SK-N-DZ (cell line): ENCODE data around the gene ETV1.

Experiments used
- DNase-seq: peaks from one replicate; pipeline ENCODE4 v3.0.0-alpha.2; 2015; ENCODE audit warnings: low spot score

ETV1 gene

GRCh38 chr7:13987395-13987794, 2.1 kb downstream of the ETV1 start:
- DNase-seq = no peak

GRCh38 chr7:13986208-13986607, 3.3 kb downstream of the ETV1 start:
- no peak for DNase-seq

- no peak for DNase-seq
Observed at GRCh38 chr7:13984831-13985685, 4.4 kb downstream of the ETV1 start.

- no peak for DNase-seq
Observed at GRCh38 chr7:13984061-13984460, 5.4 kb downstream of the ETV1 start.

- DNase-seq = no peak
Observed at GRCh38 chr7:13982940-13983677, 6.4 kb downstream of the ETV1 start.

- DNase-seq = peak; percentile 10
Observed at GRCh38 chr7:13981070-13981469, 8.4 kb downstream of the ETV1 start.

- no peak for DNase-seq
Observed at GRCh38 chr7:13980474-13980873, 9.0 kb downstream of the ETV1 start.

- no peak for DNase-seq
Observed at GRCh38 chr7:13979671-13980435, 9.6 kb downstream of the ETV1 start.

GRCh38 chr7:13976594-13976993, 12.9 kb downstream of the ETV1 start:
- DNase-seq = no peak

GRCh38 chr7:13965077-13965476, 24.4 kb downstream of the ETV1 start:
- no peak for DNase-seq

- DNase-seq = no peak
Observed at GRCh38 chr7:13963925-13964324, 25.5 kb downstream of the ETV1 start.

- no peak for DNase-seq
Observed at GRCh38 chr7:13955494-13955893, 34.0 kb downstream of the ETV1 start.

- no peak for DNase-seq
Observed at GRCh38 chr7:13953368-13953767, 36.1 kb downstream of the ETV1 start.

- DNase-seq = no peak
Observed at GRCh38 chr7:13952921-13953320, 36.5 kb downstream of the ETV1 start.

GRCh38 chr7:13949939-13950338, 39.5 kb downstream of the ETV1 start:
- no peak for DNase-seq

- DNase-seq = peak; percentile 95
Observed at GRCh38 chr7:13949445-13949844, 40.0 kb downstream of the ETV1 start.

- peak; percentile 15 for DNase-seq
Observed at GRCh38 chr7:13948019-13948801, 41.3 kb downstream of the ETV1 start.

- no peak for DNase-seq
Observed at GRCh38 chr7:13947535-13947934, 41.9 kb downstream of the ETV1 start.

GRCh38 chr7:13946181-13946580, 43.3 kb downstream of the ETV1 start:
- peak; percentile 22 for DNase-seq

- peak; percentile 97 for DNase-seq
Observed at GRCh38 chr7:13945670-13946069, 43.8 kb downstream of the ETV1 start.

GRCh38 chr7:13933536-13933935, 55.9 kb downstream of the ETV1 start:
- DNase-seq = no peak
